Astrocyte of the hippocampus (primary cell): ENCODE results near the gene THSD4.

ENCODE experiments used
- DNase-seq: peaks from one replicate; pipeline ENCODE4 v3.0.0; 2011; ENCODE audit warnings: low read depth, low spot score

The THSD4 gene

DNA sequence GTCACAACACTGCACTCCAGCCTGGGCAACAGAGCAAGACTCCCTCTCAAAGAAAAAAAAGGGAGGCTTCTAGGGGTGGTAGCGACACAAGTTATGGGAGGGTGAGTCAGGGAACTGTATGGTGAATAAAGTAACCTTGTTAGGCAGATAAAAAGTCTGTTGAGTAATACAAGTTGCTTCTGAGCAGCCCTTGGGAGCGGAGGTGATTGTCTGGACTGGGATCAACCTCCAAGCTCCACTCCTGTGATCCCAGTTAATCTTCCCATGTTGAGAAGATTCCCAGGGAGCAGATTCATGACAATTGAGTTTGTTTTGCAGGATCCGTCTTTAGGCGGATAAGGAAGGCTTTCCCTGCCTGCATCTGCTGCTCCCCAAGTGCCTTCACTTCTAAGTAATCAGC, 335.9 kb downstream of the THSD4 start:
- no peak for DNase-seq

DNA sequence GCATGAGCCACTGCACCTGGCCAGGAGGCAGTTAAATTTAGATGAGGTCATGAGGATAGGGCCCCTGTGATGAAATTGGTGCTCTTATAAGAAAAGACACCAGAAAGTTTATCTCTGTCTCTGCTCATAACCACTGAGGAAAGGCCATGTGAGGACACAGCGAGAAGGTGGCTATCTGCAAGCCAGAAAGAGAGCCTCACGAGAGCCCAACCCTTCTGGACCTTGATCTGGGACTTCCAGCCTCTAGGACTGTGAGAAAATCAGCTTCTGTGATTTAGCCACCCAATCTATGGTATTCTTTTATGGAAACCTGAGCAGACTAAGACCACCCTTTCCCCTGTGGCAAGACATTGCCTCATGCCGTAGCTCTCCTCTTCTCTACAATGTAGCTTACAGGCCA, 337.6 kb downstream of the THSD4 start:
- no peak for DNase-seq

DNA sequence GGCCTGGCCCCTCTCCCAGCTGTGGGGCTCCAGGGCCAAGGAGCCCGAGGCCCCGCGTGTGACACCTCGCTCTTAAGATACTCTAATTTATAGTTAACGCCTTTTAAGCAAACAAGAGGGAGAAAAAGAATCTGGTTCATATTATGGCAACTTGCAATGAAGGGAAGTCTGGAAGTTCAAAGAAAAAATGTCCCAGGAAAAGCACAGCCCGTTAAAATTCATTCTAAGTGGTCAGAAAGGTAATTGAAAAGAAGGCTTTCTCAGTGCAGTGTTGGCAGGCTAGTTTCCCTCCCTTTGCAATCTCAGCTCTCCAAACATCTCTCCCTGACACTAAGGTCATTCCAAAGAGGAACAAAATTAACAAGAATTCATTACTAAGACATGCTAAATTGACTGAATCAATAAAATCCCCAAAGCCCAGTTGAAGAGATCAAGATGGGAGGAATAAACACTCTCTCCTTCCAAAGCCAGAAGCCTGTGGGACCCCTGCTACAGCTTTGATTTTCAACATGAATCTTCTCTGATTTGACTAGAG, 339.3 kb downstream of the THSD4 start:
- no peak for DNase-seq

DNA sequence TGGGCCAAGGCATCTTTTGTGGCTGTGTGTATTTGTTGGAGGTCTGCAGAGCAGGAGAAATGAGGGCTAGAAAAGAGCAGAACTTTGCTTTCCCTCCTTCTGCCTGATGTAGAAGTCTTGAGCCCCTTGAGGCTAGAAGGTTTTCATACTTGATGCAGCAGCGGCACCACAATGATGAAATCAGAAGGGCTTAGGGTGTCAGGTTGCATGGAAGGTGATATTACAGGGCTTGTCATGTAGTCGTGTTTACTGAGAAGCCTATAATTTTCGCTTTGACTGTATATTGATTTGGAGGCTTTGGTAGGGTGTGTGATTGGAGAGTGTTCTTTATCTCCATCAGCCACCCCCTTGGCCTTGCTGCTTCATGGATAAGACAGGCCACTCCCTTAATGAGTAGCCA, 339.8 kb downstream of the THSD4 start:
- no peak for DNase-seq

- DNase-seq, result no peak
Measured at GRCh38 chr15:71455878-71456277, 340.6 kb downstream of the THSD4 start.

DNA sequence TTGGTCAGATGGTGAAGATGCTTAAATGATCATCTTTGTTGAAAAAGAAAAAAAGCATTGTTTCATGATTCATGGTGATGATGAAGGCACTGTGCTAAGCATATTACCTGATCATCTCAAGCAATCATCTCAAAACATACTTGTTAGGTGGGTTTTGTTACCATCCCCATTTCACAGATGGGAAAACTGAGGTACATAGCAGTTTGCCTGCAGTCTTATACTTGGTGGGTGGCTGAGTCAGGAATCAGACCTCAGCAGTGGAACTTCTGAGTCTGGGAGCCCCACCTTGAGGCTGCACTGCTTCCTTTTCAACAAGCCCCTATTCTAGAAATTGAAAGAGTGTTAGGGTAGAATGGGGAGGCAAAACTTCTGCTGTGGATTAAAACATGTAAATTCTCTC, 341.1 kb downstream of the THSD4 start:
- no peak for DNase-seq

- no peak for DNase-seq
Measured at GRCh38 chr15:71456811-71457210, 341.5 kb downstream of the THSD4 start.

DNA sequence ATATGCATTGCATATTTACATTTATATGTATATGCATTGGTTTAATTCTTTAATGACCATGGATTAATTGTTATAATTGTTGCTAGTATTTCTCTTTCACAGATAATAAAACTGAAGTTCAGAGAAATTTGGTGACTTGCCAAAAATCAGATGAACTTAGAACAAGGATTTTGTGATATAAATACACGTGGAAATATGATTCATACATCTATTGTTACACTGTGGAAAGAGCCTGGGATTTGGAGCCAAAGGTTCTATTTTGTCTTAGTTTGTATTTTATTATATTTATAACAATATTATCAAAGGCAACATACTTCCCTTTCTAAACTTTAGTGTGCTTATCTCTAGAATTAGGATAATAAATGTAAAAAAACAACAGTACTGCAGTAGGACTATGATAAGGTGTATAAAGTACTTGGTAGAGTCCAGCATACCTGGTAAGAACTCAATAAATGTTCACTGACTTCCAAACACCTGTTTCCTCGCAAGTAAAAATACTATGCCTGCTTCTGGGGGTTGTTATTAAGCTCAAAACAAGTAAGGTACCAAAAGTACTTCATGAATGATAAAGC, 342.9 kb downstream of the THSD4 start:
- DNase-seq, result no peak

GRCh38 chr15:71461748-71462147, 346.5 kb downstream of the THSD4 start:
- no peak for DNase-seq

- no peak for DNase-seq
Measured at GRCh38 chr15:71462638-71463037, 347.4 kb downstream of the THSD4 start.

GRCh38 chr15:71463156-71463665, 347.9 kb downstream of the THSD4 start:
- no peak for DNase-seq

DNA sequence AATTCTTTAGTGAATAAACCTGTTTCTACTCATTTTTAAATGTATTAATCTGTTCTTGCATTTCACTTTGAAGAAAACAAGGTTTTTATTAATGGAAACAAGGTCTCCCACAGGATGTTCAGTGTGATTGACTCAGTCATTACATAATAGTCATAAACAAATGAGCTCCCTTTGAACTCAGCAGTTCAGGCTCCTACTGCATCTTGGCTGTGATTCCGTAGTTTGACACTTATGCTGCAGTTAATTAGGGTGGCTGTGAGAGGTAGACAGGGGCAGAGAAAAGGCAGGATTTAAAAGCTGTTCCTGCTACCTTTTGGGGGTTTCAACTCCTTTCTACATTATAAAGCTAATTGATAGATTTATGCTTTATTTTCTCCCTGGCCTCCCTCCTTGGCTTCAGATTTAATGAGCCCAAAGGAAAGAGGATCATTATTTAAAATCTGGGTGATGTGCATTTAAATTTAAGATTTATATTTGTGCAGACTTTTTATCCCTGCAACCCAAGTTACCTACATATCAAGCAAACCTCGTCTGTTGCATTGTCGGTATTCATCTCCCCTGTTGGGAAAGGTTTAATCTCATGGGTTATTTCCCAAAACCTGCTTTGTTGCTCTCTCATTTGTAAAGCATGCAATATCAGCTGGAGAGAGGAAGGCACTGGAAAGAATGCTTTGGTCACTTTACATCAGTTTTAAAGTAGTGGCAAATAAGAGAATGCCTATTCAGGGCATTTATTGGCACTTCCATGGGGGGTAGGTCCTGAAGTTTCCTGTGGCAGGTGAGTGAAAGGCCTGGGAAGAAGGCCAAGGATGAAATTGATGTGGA, 350.1 kb downstream of the THSD4 start:
- DNase-seq, result peak; percentile 30

DNA sequence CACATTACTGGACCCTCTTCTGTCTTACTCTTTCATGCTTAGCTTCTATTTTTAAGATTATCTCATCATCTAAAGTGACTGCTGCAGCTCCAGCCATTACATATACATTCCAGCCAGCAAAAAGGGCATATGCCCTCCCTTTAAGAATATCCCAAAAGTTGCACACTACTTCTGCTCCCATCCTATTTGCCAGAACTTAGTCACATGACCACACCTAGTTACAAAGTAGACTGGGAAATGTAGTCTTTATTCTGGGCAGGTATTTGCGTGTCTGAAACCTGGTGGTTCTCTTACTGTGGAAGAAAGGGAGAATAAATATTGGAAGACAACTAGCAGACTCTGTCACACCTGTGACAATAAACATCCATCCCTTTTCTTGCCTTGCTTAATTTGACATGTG, 353.4 kb downstream of the THSD4 start:
- DNase-seq, result no peak

DNA sequence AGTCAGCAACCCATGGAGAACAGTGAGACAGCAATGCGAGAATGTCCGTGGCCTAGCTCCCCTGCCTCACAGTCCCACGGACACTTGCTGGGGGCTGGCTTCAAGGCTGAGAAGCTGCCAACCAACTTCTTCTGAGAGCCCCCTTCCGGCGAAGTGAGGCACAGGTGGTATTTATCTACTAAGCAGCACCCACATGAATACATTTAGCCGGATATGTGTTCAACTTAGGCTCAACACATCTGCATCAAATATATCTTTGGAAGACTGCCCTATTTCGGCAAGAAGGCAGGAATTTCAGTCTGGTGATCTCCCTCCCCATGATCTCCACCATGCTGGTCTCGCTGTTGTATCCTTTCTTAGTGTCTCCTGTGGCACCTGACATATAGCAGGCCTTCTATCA, 354.1 kb downstream of the THSD4 start:
- DNase-seq, result no peak

- DNase-seq, result no peak
Measured at GRCh38 chr15:71471347-71471746, 356.1 kb downstream of the THSD4 start.

DNA sequence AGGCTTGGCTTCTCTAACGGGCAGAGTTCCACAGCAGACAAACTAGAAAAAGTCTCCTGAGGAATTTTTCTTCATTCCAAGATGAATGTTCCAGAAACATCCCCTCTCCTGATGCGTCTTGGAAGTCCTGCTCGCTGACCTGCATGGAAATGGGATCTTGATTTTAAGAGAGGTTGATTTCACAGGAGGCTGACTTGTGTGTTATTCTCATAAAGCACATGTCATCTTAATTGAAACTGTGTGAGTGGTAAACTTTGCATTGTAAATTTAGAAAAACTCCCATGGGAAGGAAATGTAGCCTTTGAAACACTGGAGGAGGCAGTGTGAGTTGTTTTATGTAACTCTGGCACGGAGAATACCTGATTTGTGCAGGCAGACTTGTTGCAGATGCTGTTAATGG, 357.3 kb downstream of the THSD4 start:
- no peak for DNase-seq

DNA sequence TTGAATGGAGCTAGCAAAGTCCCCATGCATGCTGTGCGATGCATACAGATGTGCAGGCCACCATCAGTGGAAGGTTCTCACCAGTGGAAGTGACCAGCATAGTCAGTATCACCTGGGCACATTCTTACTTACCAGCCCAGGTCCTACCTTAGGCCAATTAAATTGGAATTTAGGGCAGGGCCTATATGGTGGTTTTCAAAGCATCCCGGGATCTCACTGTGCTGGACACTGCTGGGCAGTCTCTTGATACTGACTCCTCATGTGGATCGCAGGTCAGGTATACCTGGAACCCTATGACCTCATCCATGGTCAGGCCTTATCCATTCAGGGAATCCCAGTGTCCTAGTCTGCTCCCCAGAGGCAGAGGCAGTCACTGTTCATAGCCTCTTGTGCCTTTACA, 358.5 kb downstream of the THSD4 start:
- DNase-seq, result no peak

DNA sequence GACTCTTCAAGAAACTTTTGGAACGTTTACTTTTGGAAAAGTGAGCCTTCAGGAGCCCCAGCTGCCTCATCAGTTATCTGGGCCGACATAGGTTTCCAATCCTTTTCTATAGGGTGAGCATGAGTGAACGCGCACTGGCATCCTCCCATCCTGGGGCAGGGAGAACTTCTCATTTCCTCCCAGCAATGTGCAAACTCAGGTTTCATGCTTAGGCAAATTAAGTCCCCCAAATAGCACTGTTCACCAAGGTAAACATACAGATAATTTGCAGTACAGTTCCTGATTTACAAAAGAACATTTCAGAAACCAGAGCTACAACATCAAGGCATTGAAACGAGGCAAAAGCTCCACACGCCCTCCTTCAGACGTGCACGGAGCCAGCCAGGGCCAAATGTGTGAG, 361.6 kb downstream of the THSD4 start:
- no peak for DNase-seq

DNA sequence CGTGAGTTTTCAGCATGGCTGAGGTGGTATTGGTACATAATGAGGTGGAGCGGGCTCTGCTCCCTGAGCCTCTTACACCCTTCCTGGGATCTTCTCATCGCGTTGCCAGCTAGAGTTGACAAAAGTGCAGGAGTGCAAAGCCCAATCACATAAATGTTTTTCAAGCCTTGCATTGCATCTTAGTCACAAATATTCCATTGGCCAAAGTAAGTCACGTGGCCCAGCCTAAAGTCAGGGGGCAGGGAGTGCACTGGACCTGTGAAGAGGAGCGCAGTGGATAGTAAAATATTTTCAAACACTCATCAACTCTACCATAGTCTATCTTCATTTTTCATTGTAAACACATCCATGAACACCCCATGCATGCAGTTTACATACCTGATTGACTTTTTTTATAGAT, 365.3 kb downstream of the THSD4 start:
- no peak for DNase-seq

GRCh38 chr15:71484080-71484479, 368.8 kb downstream of the THSD4 start:
- DNase-seq, result no peak

DNA sequence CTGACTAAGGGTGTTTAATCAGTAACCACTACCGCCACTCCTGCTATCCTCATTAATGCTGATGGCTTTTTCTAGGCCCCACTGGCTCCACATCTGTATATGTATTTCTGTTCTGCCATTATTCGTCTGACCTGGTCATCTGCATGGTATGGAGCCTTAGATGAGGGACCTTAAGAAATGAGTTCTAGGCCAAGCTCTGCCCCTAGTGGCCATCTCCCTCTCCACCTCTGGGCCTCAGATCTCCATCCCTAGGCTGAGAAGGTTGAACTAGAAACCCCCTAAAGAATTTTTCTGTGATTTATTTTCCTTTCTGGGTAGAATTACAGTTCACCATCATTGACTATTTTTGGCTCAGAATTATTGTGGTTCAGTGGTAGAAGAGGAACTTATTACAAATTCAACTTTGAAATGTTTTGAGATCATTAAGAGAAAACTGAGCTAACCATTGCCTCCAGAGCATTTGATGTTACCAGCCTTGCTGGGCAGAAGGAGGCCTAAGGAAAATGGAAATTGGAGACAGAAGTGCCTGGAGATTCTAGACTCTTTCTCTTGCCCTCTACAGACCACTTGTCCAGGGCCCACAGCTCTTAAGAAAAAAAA, 369.9 kb downstream of the THSD4 start:
- peak; percentile 27 for DNase-seq

- DNase-seq, result no peak
Measured at GRCh38 chr15:71489570-71489969, 374.3 kb downstream of the THSD4 start.

GRCh38 chr15:71493526-71493925, 378.3 kb downstream of the THSD4 start:
- DNase-seq, result no peak
